Uterus (tissue), 4 donors: ENCODE results near the gene LCMT1. TPM values are rescaled to one million over a fixed set of nuclear protein-coding genes. Genes with fewer than 3 reads are reported as not detected.

Experiments used
- DNase-seq, 2 donors: peaks; one replicate each; pipeline ENCODE4 v3.0.0-alpha.2; 2019 to 2020
- H3K27ac ChIP-seq, 2 donors: fragments of 200-600 bp; sonication (generic); 1 replicate in 1 of 2; 2 replicates in 1 of 2; pipeline ENCODE4 v1.5.1; 2016 to 2018
- H3K27me3 ChIP-seq, 2 donors: fragments of 200-600 bp; sonication (generic); one replicate each; pipeline ENCODE4 v1.5.1; 2018 to 2019; ENCODE audit warnings: control low read depth in 1 of 2
- H3K36me3 ChIP-seq, 2 donors: fragments of 200-600 bp; sonication (generic); one replicate each; pipeline ENCODE4 v1.5.1; 2019; ENCODE audit warnings: control low read depth in 1 of 2
- H3K4me1 ChIP-seq, 2 donors: fragments of 200-600 bp; sonication (generic); one replicate each; pipeline ENCODE4 v1.5.1; 2018 to 2019; ENCODE audit warnings: control low read depth in 1 of 2
- H3K4me3 ChIP-seq, 2 donors: fragments of 200-600 bp; sonication (generic); 1 replicate in 1 of 2; 2 replicates in 1 of 2; pipeline ENCODE4 v1.5.1; 2018 to 2019; ENCODE audit warnings: mild to moderate bottlenecking in 1 of 2
- H3K9me3 ChIP-seq, 2 donors: fragments of 200-600 bp; sonication (generic); one replicate each; pipeline ENCODE4 v1.5.1; 2019; ENCODE audit warnings: control low read depth in 1 of 2
- POLR2A ChIP-seq, 2 donors: fragments of 450-650 bp; IDR thresholded peaks; one replicate each; pipeline ENCODE4 v1.6.1; 2016; ENCODE audit warnings: antibody characterized with exemption in 2 of 2, mild to moderate bottlenecking in 1 of 2, moderate library complexity in 1 of 2
- intact Hi-C: fragments of 100-400 bp; cut with DNase I; formaldehyde crosslinking; loops from one replicate; pipeline ENCODE4 v1.15.1; 2023; ENCODE audit warnings: low total_unique reads
- small RNA-seq: library from RNA; depleted of rRNA; stranded (forward); fragments of <200 nt; gene quantifications from one replicate; pipeline ENCODE3, GENCODE V24; 2016
- total RNA-seq, 4 donors: library from RNA; depleted of rRNA in 3 of 4; stranded (reverse); fragments of >200 nt in 3 of 4; gene quantifications; one replicate each; pipeline versions ENCODE4 v1.1.0 to v1.2.4, GENCODE V29; 2014 to 2023
- TF ChIP-seq, protein P1 (sequence below), 4 experiments: fragments of 200-600 bp in 2 of 4; fragments of 450-650 bp in 2 of 4; sonication (generic) in 2 of 4; IDR thresholded peaks; one replicate each; pipeline ENCODE4 v1.5.1; 2016 to 2019; ENCODE audit warnings: antibody characterized with exemption in 4 of 4, mild to moderate bottlenecking in 2 of 4, moderate library complexity in 1 of 4
- donor health status: DM: yes; HTN: yes; CAD: no.

Gene LCMT1
- total RNA-seq, 4 donors from 2014 or later, result 33.7 to 39.8 (median 38.3) TPM

DNA sequence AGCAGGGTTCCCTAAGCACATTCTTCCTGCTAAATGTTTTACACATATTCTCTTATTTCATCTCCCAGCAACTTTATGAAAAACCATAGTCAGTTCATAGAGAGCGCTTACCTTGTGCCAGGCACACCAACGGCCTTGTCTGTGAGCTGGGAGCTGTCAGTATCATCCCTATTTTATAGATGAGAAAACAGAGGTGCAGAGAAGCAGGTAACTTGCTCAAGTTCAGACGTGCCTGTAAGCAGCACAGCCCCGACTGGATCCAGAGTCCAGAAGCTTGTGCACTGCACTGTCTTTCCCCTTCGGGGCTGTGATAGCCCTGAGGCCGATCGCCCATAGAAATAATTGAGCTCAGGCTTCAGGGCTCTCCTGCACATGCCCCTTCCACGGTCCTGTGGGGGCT, 111.4 kb downstream of the LCMT1 start:
- intact Hi-C loops, result no loop called here
- TF ChIP-seq, protein P1, sequence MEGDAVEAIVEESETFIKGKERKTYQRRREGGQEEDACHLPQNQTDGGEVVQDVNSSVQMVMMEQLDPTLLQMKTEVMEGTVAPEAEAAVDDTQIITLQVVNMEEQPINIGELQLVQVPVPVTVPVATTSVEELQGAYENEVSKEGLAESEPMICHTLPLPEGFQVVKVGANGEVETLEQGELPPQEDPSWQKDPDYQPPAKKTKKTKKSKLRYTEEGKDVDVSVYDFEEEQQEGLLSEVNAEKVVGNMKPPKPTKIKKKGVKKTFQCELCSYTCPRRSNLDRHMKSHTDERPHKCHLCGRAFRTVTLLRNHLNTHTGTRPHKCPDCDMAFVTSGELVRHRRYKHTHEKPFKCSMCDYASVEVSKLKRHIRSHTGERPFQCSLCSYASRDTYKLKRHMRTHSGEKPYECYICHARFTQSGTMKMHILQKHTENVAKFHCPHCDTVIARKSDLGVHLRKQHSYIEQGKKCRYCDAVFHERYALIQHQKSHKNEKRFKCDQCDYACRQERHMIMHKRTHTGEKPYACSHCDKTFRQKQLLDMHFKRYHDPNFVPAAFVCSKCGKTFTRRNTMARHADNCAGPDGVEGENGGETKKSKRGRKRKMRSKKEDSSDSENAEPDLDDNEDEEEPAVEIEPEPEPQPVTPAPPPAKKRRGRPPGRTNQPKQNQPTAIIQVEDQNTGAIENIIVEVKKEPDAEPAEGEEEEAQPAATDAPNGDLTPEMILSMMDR (IDR thresholded peaks at IDR 0.05), result no peak
- TF ChIP-seq POLR2A (IDR thresholded peaks at IDR 0.05), result no peak
- H3K4me3 ChIP-seq, result no peak overlapping the region
- no peak for DNase-seq
- no peaks in the 10 kb centered on the region for H3K4me1 ChIP-seq
- H3K36me3 ChIP-seq, result no peaks in the 10 kb centered on the region
- no peaks in the 10 kb centered on the region for H3K9me3 ChIP-seq
- H3K27ac ChIP-seq, result no peak overlapping the region
- H3K27me3 ChIP-seq, result no peaks in the 10 kb centered on the region

DNA sequence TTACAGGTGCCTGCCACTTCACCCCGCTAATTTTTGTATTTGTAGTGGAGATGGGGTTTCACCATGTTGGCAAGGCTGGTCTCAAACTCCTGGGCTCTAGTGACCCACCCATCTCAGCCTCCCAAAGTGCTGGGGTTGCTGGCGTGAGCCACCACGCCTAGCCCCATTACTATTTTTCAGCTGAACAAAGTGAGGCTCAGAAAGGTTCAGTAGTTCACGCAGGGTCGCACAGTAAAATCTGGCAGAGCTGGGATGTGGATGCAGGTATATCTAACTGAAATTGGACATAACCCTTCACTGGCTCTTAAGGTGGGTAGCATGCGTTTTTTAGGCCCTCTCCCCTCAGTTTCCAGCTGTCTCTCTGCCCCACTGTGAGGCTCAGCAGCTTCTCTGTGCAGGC, 112.4 kb downstream of the LCMT1 start:
- DNase-seq, result no peak
- no peak overlapping the region for H3K27ac ChIP-seq
- H3K4me1 ChIP-seq, result no peaks in the 10 kb centered on the region
- TF ChIP-seq, protein P1 (IDR thresholded peaks at IDR 0.05), result no peak
- no peak for TF ChIP-seq POLR2A (IDR thresholded peaks at IDR 0.05)
- H3K4me3 ChIP-seq, result no peak overlapping the region
- intact Hi-C loops, result no loop called here
- no peaks in the 10 kb centered on the region for H3K27me3 ChIP-seq
- H3K9me3 ChIP-seq, result no peaks in the 10 kb centered on the region
- no peaks in the 10 kb centered on the region for H3K36me3 ChIP-seq

DNA sequence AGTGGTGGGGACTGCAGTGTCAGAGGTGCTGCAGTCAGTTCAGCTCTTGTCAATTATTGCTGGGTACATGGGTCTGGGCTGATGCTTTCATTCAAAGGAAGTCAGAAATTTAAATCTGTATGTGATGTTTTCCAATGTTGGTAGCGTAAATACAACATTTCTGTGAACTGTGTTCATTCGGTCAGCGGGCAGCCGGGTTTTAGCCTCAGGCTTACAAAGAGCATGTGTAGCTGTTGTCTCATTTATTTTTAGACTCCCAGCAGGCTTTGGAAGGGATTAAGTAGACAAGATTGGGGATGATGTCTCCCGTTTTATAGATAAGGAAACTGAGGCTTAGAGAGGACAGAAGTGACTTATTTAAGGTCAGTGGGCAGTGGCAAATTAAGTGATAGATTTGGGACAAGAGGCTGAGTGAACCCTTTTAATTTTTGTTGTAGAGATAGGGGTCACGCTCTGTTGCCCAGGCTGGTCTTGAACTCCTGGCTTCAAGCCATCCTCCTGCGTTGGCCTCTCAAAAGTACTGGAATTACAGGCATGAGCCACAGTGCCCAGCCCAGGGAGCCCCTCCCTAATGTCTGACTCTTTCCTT, 113.3 kb downstream of the LCMT1 start:
- no peaks in the 10 kb centered on the region for H3K9me3 ChIP-seq
- intact Hi-C loops, result no loop called here
- TF ChIP-seq POLR2A (IDR thresholded peaks at IDR 0.05), result no peak
- TF ChIP-seq, protein P1 (IDR thresholded peaks at IDR 0.05), result no peak
- no peaks in the 10 kb centered on the region for H3K4me1 ChIP-seq
- no peak overlapping the region for H3K4me3 ChIP-seq
- H3K27me3 ChIP-seq, result no peaks in the 10 kb centered on the region
- no peak for DNase-seq
- no peaks in the 10 kb centered on the region for H3K36me3 ChIP-seq
- no peak overlapping the region for H3K27ac ChIP-seq

Small RNAs within 50 kb of the gene (small RNA-seq; reads per million reads assigned to genes)
- gene RN7SL557P, result not detected

Other genes starting within 250 kb of the LCMT1 start
- 100 to 1,000 TPM in 1 of 4 donors, 10 to 100 TPM in 3; 50.3 to 123 (median 82.5) TPM for gene ARHGAP17, start 96.4 kb upstream of the LCMT1 start, total RNA-seq
- under 1 TPM in 2 of 4 donors, not detected in 2; 0.26 to 0.34 TPM for gene AQP8, start 105.2 kb downstream of the LCMT1 start, total RNA-seq
- 10 to 100 TPM in 1 of 4 donors, 1 to 10 TPM in 3; 1.3 to 15.8 (median 7.6) TPM for gene ZKSCAN2, start 146.1 kb downstream of the LCMT1 start, total RNA-seq